Neural crest cell (in vitro differentiated cells): ENCODE measurements around the gene GGACT. TPM values are rescaled to one million over a fixed set of nuclear protein-coding genes. Genes with fewer than 3 reads are reported as not detected.

Experiments
- DNase-seq: peaks from one replicate; pipeline ENCODE4 v3.0.0; 2021; ENCODE audit warnings: low read depth, mixed read lengths, low spot score
- H3K27ac Mint-ChIP-seq: one replicate; pipeline ENCODE4 v1.8.0; 2021; ENCODE audit warnings: mild to moderate bottlenecking, mixed read lengths; ENCODE audit not compliant: unreplicated experiment
- H3K27me3 Mint-ChIP-seq: 2 replicates; pipeline ENCODE4 v1.8.0; 2021; ENCODE audit warnings: low read depth, mild to moderate bottlenecking, mixed read lengths
- H3K36me3 Mint-ChIP-seq: 2 replicates; pipeline ENCODE4 v1.8.0; 2021; ENCODE audit warnings: low read depth, mild to moderate bottlenecking, mixed read lengths
- H3K4me1 Mint-ChIP-seq: 2 replicates; pipeline ENCODE4 v1.8.0; 2021; ENCODE audit warnings: mixed read lengths
- H3K4me3 Mint-ChIP-seq: one replicate; pipeline ENCODE4 v1.8.0; 2021; ENCODE audit warnings: mild to moderate bottlenecking, mixed read lengths
- H3K9me3 Mint-ChIP-seq: 2 replicates; pipeline ENCODE4 v1.8.0; 2021; ENCODE audit warnings: mixed read lengths
- CTCF ChIP-seq: fragments of 200-600 bp; sonication (generic); conservative IDR thresholded peaks from 2 replicates; pipeline ENCODE4 v1.5.0; 2021; ENCODE audit warnings: antibody characterized with exemption, mild to moderate bottlenecking
- total RNA-seq: library from RNA; stranded (reverse); gene quantifications from 2 replicates; pipeline ENCODE4 v1.2.1, GENCODE V29; 2021

GGACT gene
- total RNA-seq, 1 donor from 2014 or later = 5.9 TPM

DNA sequence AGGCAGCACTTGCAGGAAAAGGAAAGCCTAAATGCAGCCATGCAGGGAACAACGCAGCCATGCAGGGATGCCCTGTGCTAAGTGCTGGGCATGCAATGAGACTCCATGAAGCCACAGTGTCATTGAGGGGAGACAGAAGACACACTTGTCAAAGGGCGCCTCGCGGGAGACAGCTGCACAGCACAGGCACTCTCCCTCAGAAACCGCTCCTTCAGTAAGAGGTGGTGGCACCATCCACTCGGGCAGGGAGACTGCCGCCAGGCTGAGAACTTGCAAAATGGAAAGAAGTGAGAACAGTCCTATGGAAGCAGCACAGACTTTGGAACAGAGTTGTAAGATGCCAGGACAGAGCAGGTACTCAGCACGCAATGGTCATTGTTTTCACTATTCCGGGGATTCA is 51.1 kb downstream of the GGACT start:
- peak overlapping the region; percentile 28 for H3K27ac Mint-ChIP-seq
- no peak for TF ChIP-seq CTCF

DNA sequence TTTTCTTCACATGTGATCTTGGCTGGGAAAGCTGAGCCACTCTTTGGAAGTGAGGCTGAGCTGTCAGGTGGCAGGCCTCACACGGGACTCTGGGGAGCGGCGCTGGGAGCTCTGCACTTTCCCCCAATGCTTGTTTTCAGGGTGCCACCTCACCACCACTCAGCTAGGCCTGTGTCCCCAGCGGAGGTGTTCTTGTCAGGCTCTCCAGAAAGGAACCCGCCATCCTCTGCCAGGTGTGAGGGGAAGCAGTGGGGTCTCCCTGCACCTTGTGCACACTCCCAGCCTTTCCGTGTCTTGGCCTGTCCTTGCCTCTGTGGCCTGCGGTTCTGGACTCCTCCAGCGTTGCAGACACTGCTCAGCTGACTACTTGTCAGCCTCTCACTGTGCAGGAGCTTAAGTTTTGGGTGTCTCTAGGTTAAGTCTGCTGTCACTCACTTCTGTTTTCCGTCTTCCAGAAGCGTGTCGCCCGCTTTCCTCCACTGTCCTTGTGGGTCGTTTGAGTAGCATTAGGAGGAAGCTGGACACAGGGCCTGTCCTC is 51.9 kb downstream of the GGACT start:
- peaks cover 12% of the 10 kb centered on the region for H3K36me3 Mint-ChIP-seq
- TF ChIP-seq CTCF = no peak
- no peak for DNase-seq
- no peaks in the 10 kb centered on the region for H3K27me3 Mint-ChIP-seq
- H3K4me3 Mint-ChIP-seq = no peak overlapping the region
- H3K4me1 Mint-ChIP-seq = no peaks in the 10 kb centered on the region
- H3K27ac Mint-ChIP-seq = no peak overlapping the region
- no peaks in the 10 kb centered on the region for H3K9me3 Mint-ChIP-seq

More for the DNA sequence above, 51.1 kb downstream of the GGACT start:
- no peaks in the 10 kb centered on the region for H3K9me3 Mint-ChIP-seq
- no peaks in the 10 kb centered on the region for H3K27me3 Mint-ChIP-seq
- no peaks in the 10 kb centered on the region for H3K4me1 Mint-ChIP-seq
- H3K36me3 Mint-ChIP-seq = peaks cover 12% of the 10 kb centered on the region
- no peak overlapping the region for H3K4me3 Mint-ChIP-seq
- no peak for DNase-seq

- no peak for DNase-seq
- peaks cover 13% of the 10 kb centered on the region for H3K36me3 Mint-ChIP-seq
- no peaks in the 10 kb centered on the region for H3K4me1 Mint-ChIP-seq
- H3K27me3 Mint-ChIP-seq = no peaks in the 10 kb centered on the region
- no peak overlapping the region for H3K4me3 Mint-ChIP-seq
- H3K9me3 Mint-ChIP-seq = no peaks in the 10 kb centered on the region
- TF ChIP-seq CTCF = no peak
- H3K27ac Mint-ChIP-seq = no peak overlapping the region
These were observed 53.0 kb downstream of the GGACT start for GRCh38 chr13:100535426-100536135.

GRCh38 chr13:100534911-100535310 is 53.7 kb downstream of the GGACT start:
- DNase-seq = no peak
- H3K36me3 Mint-ChIP-seq = peaks cover 11% of the 10 kb centered on the region
- no peak for TF ChIP-seq CTCF
- H3K9me3 Mint-ChIP-seq = no peaks in the 10 kb centered on the region
- no peaks in the 10 kb centered on the region for H3K4me1 Mint-ChIP-seq
- no peak overlapping the region for H3K4me3 Mint-ChIP-seq
- peak overlapping the region; percentile 82 for H3K27ac Mint-ChIP-seq
- no peaks in the 10 kb centered on the region for H3K27me3 Mint-ChIP-seq

DNA sequence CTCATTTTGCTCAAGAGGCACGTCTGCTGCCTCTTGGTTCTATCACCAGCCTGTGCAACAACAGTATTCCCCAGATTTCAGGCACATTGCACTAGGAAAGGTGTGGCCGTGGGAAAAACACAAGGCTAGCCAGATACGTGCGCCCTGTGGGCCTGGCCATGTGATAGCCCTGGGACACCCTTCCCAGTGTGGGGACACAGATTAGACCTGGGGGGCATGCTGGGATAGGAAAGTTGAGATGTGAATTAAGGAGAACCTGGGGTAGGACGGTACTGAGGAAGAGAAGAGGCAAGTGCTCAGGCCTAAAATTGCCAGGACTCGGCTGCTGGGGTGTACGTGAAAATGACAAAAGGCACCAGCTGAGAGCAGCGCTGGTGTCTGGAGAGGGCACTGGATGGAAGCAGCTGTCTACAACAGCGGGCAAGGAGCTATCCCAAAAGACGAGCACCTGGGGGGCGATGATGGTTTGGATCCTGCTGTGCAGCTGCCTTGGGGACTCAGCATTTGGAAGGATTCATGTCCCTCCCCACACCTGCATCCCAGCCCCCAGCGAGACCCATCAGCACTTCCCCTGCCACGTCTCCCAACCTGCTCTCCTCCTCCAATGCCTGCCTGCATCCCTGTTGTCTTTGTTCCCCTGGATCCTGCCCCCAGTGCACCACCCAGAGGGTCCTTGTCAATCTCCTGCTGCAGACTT is 54.3 kb downstream of the GGACT start:
- Mint-ChIP-seq H3K36me3 (peaks cover 11% of the 10 kb centered on the region), H3K27me3 (no peaks in the 10 kb centered on the region), H3K9me3 (no peaks in the 10 kb centered on the region), H3K27ac (no peak overlapping the region), H3K4me3 (no peak overlapping the region), H3K4me1 (no peaks in the 10 kb centered on the region)
- no peak for DNase-seq
- TF ChIP-seq CTCF = no peak
